Measurements from ENCODE around the gene UMOD. TPM values are rescaled to one million over a fixed set of nuclear protein-coding genes. Genes with fewer than 3 reads are reported as not detected.

UMOD gene
- total RNA-seq, 2 experiments from 2014 or later, result not detected

DNA sequence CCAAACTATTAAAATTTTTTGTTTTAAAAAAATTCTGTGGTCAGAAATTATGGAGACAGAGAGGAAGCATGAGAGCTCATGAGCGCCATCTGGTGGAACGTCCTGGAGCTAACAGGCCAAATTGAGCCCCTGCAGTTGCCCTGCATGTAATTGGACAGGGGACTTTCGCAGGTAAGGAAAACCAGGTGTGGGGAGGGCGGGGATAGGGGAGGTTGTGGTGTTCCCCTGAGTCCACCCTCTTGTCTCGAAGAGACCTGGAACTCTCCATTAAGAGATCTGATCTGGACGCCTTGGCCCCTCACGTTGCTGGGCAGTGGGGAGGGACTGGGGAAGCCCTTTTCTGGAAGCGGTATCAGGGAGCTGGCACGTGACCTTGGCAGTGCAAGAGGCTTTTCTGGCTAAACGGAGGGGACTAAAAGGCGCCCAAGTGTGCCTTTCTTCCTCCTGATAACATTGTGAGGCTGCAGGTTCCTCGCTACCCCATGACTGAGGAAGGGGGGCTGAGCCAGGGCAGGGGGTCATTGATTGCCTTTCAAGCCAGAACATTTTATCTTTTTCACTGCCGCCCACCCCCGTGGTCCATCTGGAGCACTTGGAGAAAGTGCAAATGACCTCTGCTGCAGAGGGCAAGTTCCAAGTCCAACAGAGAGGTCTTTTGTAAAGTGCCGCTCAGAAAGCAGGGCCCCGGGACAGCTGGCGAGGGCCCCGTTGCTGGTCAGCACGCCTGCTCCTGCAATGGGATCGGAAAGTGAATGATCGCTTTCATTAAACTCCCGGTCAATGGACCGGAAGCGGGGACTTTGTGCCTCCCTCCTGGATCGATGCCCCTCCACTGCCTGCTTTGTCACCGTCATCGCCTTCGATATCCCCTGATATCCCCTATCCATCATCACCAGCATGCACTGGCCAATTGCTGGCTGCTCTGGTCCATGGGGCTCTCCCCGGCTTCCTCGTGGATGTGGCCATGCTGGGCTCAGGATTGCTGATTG, 33.6 kb upstream of the UMOD start:
- Histone ChIP-seq H3K9me3 (ENCODE audit: control insufficient read depth in 1 of 2, insufficient read depth in 1 of 2, low read length in 2 of 2) (no peaks in the 10 kb centered on the region), H3K36me3 (ENCODE audit: insufficient read depth, low read length) (no peaks in the 10 kb centered on the region), H3K4me3 (ENCODE audit: low read length) (no peak overlapping the region), H3K27me3 (ENCODE audit: control insufficient read depth in 1 of 2, insufficient read depth in 2 of 2, low read length in 2 of 2) (peaks cover 7 to 8% of the 10 kb centered on the region in 2 experiments), H3K4me1 (ENCODE audit: insufficient read depth, low read length) (peaks cover 6% of the 10 kb centered on the region), H3K27ac (ENCODE audit: low read depth in 1 of 2, low read length in 2 of 2) (no peak overlapping the region)
- DNase-seq, result peak; percentile 13 to 71 (median 36)
- no peak overlapping the region for H3K4me3 Mint-ChIP-seq
- TF ChIP-seq CTCF (IDR thresholded peaks at IDR 0.05), result peak; percentile 84
- no peaks in the 10 kb centered on the region for H3K36me3 Mint-ChIP-seq (ENCODE audit: low read depth)
- no peaks in the 10 kb centered on the region for H3K4me1 Mint-ChIP-seq (ENCODE audit: low read depth)
- no peak overlapping the region for H3K27ac Mint-ChIP-seq
- intact Hi-C loops (cut with DNase I, micrococcal nuclease), result loop anchor here in 1 of 2 experiments (10.0 kb wide), 1 partner anchor 1301 kb away; no protein-coding TSS in a partner anchor
- no peaks in the 10 kb centered on the region for H3K9me3 Mint-ChIP-seq
- ChIA-PET CTCF (interaction anchor here (0.6 to 2.9 kb wide), 4 partner anchors 9 to 1603 kb away, joined by 3 to 14 read pairs (median 7); no protein-coding TSS in a partner anchor), POLR2A (no interaction called here)
- H3K27me3 Mint-ChIP-seq, result peaks cover 23% of the 10 kb centered on the region
- no peak for ATAC-seq (ENCODE audit: poor library complexity)

GRCh38 chr16:20383106-20384029, 30.9 kb upstream of the UMOD start:
- H3K4me3 ChIP-seq (ENCODE audit: low read length), result no peak overlapping the region
- POLR2A ChIA-PET, result no interaction called here
- H3K27ac ChIP-seq (ENCODE audit: low read depth in 1 of 2, low read length in 2 of 2), result no peak overlapping the region
- H3K36me3 ChIP-seq (ENCODE audit: insufficient read depth, low read length), result no peaks in the 10 kb centered on the region
- Mint-ChIP-seq H3K27me3 (peaks cover 38% of the 10 kb centered on the region), H3K36me3 (ENCODE audit: low read depth) (no peaks in the 10 kb centered on the region), H3K4me1 (ENCODE audit: low read depth) (no peaks in the 10 kb centered on the region), H3K27ac (no peak overlapping the region), H3K9me3 (no peaks in the 10 kb centered on the region), H3K4me3 (no peak overlapping the region)
- peak; percentile 66 for TF ChIP-seq CTCF (IDR thresholded peaks at IDR 0.05)
- ATAC-seq (ENCODE audit: poor library complexity) (peak; percentile 66), DNase-seq (peak in 13 of 14 experiments; percentile 3 to 63 (median 17))
- H3K4me1 ChIP-seq (ENCODE audit: insufficient read depth, low read length), result peaks cover 6% of the 10 kb centered on the region
- no peaks in the 10 kb centered on the region for H3K9me3 ChIP-seq (ENCODE audit: control insufficient read depth in 1 of 2, insufficient read depth in 1 of 2, low read length in 2 of 2)
- H3K27me3 ChIP-seq (ENCODE audit: control insufficient read depth in 1 of 2, insufficient read depth in 2 of 2, low read length in 2 of 2), result peaks cover 7 to 8% of the 10 kb centered on the region in 2 experiments
- CTCF ChIA-PET, result interaction anchor here (0.6 to 0.7 kb wide), 2 partner anchors 476 to 1396 kb away, joined by 3 to 4 read pairs; no protein-coding TSS in a partner anchor
- intact Hi-C loops (cut with DNase I, micrococcal nuclease), result loop anchor here (1.0 to 10.0 kb wide), 2 partner anchors 476 to 1299 kb away; no protein-coding TSS in a partner anchor
